GM12878 (cell line): ENCODE data around the gene ZNF574. TPM values are rescaled to one million over a fixed set of nuclear protein-coding genes. Genes with fewer than 3 reads are reported as not detected.

Experiments
- BCL3 ChIP-seq: IDR thresholded peaks from 2 replicates; pipeline ENCODE4 v1.6.1; 2011; ENCODE audit warnings: borderline replicate concordance, low read depth, mild to moderate bottlenecking, moderate library complexity, low read length; ENCODE audit not compliant: insufficient read depth, poor library complexity, severe bottlenecking
- CREB1 ChIP-seq: IDR thresholded peaks from 2 replicates; pipeline ENCODE4 v1.6.1; 2012; ENCODE audit warnings: low read depth, mild to moderate bottlenecking, inconsistent platforms
- EZH2 ChIP-seq: IDR thresholded peaks from 2 replicates; pipeline ENCODE4 v1.6.1; 2012; ENCODE audit warnings: low read depth, mild to moderate bottlenecking, control low read depth, inconsistent platforms, low read length, borderline replicate concordance; ENCODE audit not compliant: control insufficient read depth
- IKZF1 ChIP-seq: fragments of 450-650 bp; conservative IDR thresholded peaks from 2 replicates; pipeline ENCODE4 v1.6.1; 2017; ENCODE audit warnings: antibody characterized with exemption, mild to moderate bottlenecking
- KAT2A ChIP-seq: conservative IDR thresholded peaks from 2 replicates; pipeline ENCODE4 v1.6.1; 2011; ENCODE audit warnings: low read depth, low read length; ENCODE audit not compliant: control insufficient read depth
- KLF5 ChIP-seq: fragments of 450-650 bp; IDR thresholded peaks from 2 replicates; pipeline ENCODE4 v1.6.1; 2014; ENCODE audit warnings: mild to moderate bottlenecking; ENCODE audit not compliant: partially characterized antibody
- MTA2 ChIP-seq: fragments of 450-650 bp; IDR thresholded peaks from 2 replicates; pipeline ENCODE4 v1.6.1; 2016; ENCODE audit warnings: low read depth, mild to moderate bottlenecking, moderate library complexity
- MXI1 ChIP-seq: fragments of 150-350 bp; IDR thresholded peaks from 2 replicates; pipeline ENCODE4 v1.6.1; 2011; ENCODE audit warnings: low read depth, mild to moderate bottlenecking, inconsistent platforms, low read length, improper control_type of control experiment
- NBN ChIP-seq: fragments of 450-650 bp; IDR thresholded peaks from 2 replicates; pipeline ENCODE4 v1.6.1; 2016
- PKNOX1 ChIP-seq: fragments of 450-650 bp; IDR thresholded peaks from 2 replicates; pipeline ENCODE4 v1.6.1; 2016; ENCODE audit warnings: mild to moderate bottlenecking
- POU2F2 ChIP-seq: IDR thresholded peaks from 3 replicates; pipeline ENCODE4 v1.6.1; 2011; ENCODE audit warnings: low read depth, mild to moderate bottlenecking, low read length, borderline replicate concordance
- RFX5 ChIP-seq: IDR thresholded peaks from 2 replicates; pipeline ENCODE4 v1.6.1; 2011; ENCODE audit warnings: low read depth, low read length, improper control_type of control experiment
- SUZ12 ChIP-seq: fragments of 200-600 bp; sonication (generic); IDR thresholded peaks from one replicate; pipeline ENCODE4 v1.6.1; 2018; ENCODE audit warnings: antibody characterized with exemption, mild to moderate bottlenecking; ENCODE audit not compliant: unreplicated experiment
- TCF12 ChIP-seq: IDR thresholded peaks from 2 replicates; pipeline ENCODE4 v1.6.1; 2011; ENCODE audit warnings: low read depth, mild to moderate bottlenecking, low read length
- YY1 ChIP-seq: IDR thresholded peaks from 2 replicates; pipeline ENCODE4 v1.6.1; 2011; ENCODE audit warnings: low read depth, mild to moderate bottlenecking, low read length
- ZNF207 ChIP-seq: fragments of 450-650 bp; IDR thresholded peaks from 2 replicates; pipeline ENCODE4 v1.6.1; 2014; ENCODE audit warnings: antibody characterized with exemption, mild to moderate bottlenecking, borderline replicate concordance
- polyA plus RNA-seq, 11 experiments: library from polyadenylated mRNA; depleted of rRNA in 4 of 11; unstranded in 6 of 11; stranded (reverse) in 5 of 11; fragments of >200 nt; fragmentation: Nextera tagmentation in 4 of 11; fragmentation: Illumina TruSeq in 1 of 11; extraction: Ambion mirVana in 4 of 11; extraction: Trizol in 1 of 11; gene quantifications; 1 replicate in 1 of 11; 2 replicates in 10 of 11; pipeline versions ENCODE4 v1.2.1 to v1.2.3, GENCODE V29; 2011 to 2016; ENCODE audit warnings: inconsistent platforms in 2 of 11, missing spikeins in 2 of 11, low read depth in 1 of 11
- total RNA-seq, 4 experiments: library from RNA; depleted of rRNA in 3 of 4; stranded (reverse); fragments of >200 nt in 3 of 4; fragmentation: Illumina TruSeq in 1 of 4; extraction: Trizol in 1 of 4; gene quantifications; 2 replicates each; pipeline versions ENCODE4 v1.2.1 to v1.2.3, GENCODE V29; 2013 to 2021
- TF ChIP-seq, protein P1 (sequence below): fragments of 150-350 bp; IDR thresholded peaks from 2 replicates; pipeline ENCODE4 v1.6.1; 2016; ENCODE audit warnings: low read depth, low read length
- TF ChIP-seq, protein P2 (sequence below): IDR thresholded peaks from 2 replicates; pipeline ENCODE4 v1.6.1; 2011; ENCODE audit warnings: borderline replicate concordance, low read depth, mild to moderate bottlenecking, moderate library complexity, mixed read lengths, low read length; ENCODE audit not compliant: insufficient read depth; ENCODE audit errors: extremely low read length

ZNF574 gene
- total and polyA plus RNA-seq, 10 of the 15 experiments (the other 5 are each of a cell fraction or from before 2014, with no cell fraction given): 0.32 to 25.6 (median 11.4) TPM

GRCh38 chr19:42129399-42130253, 53.7 kb downstream of the ZNF574 start (continued):
- TF ChIP-seq CREB1 (peak; percentile 59; the same call in 1 of the 2 replicates), MTA2 (peak; percentile 96), NBN (peak; percentile 97), ZNF207 (no peak), RFX5 (no peak), KLF5 (no peak), KAT2A (no peak), POU2F2 (peak; percentile 81; the same call in 2 of the 3 replicates), PKNOX1 (peak; percentile 95), BCL3 (peak; percentile 78), MXI1 (peak; percentile 40; the same call in 1 of the 2 replicates), TCF12 (peak; percentile 89), SUZ12 (no peak), YY1 (no peak; the same call in none of the 2 replicates), IKZF1 (peak; percentile 95), EZH2 (no peak)
- TF ChIP-seq, protein P1, sequence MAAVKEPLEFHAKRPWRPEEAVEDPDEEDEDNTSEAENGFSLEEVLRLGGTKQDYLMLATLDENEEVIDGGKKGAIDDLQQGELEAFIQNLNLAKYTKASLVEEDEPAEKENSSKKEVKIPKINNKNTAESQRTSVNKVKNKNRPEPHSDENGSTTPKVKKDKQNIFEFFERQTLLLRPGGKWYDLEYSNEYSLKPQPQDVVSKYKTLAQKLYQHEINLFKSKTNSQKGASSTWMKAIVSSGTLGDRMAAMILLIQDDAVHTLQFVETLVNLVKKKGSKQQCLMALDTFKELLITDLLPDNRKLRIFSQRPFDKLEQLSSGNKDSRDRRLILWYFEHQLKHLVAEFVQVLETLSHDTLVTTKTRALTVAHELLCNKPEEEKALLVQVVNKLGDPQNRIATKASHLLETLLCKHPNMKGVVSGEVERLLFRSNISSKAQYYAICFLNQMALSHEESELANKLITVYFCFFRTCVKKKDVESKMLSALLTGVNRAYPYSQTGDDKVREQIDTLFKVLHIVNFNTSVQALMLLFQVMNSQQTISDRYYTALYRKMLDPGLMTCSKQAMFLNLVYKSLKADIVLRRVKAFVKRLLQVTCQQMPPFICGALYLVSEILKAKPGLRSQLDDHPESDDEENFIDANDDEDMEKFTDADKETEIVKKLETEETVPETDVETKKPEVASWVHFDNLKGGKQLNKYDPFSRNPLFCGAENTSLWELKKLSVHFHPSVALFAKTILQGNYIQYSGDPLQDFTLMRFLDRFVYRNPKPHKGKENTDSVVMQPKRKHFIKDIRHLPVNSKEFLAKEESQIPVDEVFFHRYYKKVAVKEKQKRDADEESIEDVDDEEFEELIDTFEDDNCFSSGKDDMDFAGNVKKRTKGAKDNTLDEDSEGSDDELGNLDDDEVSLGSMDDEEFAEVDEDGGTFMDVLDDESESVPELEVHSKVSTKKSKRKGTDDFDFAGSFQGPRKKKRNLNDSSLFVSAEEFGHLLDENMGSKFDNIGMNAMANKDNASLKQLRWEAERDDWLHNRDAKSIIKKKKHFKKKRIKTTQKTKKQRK: no peak
- TF ChIP-seq, protein P2, sequence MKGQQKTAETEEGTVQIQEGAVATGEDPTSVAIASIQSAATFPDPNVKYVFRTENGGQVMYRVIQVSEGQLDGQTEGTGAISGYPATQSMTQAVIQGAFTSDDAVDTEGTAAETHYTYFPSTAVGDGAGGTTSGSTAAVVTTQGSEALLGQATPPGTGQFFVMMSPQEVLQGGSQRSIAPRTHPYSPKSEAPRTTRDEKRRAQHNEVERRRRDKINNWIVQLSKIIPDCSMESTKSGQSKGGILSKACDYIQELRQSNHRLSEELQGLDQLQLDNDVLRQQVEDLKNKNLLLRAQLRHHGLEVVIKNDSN: no peak
